Measurements from ENCODE around the gene FFAR3. TPM values are rescaled to one million over a fixed set of nuclear protein-coding genes. Genes with fewer than 3 reads are reported as not detected.
A peak's percentile ranks its signal among the peaks of the same experiment; 100 is the strongest.

FFAR3 gene
- total and polyA plus RNA-seq, 7 experiments from 2014 or later = 0.31 to 0.91 (median 0.72) TPM; not detected in 4

DNA sequence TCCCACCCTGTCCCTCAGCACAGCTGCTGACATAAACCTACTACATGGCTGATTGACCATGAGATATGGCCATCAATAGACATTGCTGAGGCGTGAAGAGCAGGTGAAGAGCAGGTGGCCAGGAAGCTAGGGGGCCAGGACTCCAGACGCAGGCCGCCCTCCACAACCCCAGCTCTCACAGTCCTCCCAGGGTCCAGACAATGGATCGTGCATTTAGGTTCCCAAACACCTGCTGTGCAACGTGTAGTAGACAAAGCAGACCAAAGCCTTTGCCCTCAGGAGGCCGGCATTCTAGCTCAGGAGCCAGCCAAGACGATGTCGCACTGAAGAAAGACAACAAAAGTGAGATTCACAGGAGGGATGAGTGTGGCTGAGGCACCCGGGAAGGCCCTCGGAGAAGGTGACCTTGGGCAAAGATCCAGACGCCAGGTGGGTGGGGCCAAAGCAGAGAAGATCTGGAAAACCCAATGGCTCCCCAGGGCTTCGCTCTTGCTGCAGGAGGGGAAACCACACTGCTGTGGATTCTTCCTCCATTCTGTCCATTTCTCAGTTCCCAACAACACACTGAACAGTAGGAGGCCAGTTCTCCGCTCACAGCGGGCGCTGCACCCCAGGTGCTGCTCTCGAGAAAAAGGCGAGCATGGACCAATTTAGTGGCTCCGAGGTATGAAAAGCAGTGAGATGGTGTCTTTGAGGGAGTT is 9.2 kb upstream of the FFAR3 start:
- Mint-ChIP-seq H3K4me1 (peaks cover 22 to 44% (median 31%) of the 10 kb centered on the region in 7 donors), H3K9me3 (peaks cover 0 to 3% (median 0%) of the 10 kb centered on the region in 11 donors), H3K4me3 (no peak overlapping the region), H3K27me3 (peaks cover 0 to 7% (median 4%) of the 10 kb centered on the region in 5 donors), H3K36me3 (no peaks in the 10 kb centered on the region), H3K27ac (peak overlapping the region in 1 of 9 donors; percentile 68)
- ChIA-PET CTCF (interaction anchor here (2.0 kb wide), 1 partner anchor 146 kb away, joined by 4 read pairs; no protein-coding TSS in a partner anchor), POLR2A (no interaction called here)
- Histone ChIP-seq H3K27me3 (ENCODE audit: control insufficient read depth in 2 of 2, insufficient read depth in 2 of 2, low read length in 2 of 2) (no peaks in the 10 kb centered on the region), H3K4me3 (ENCODE audit: low read length) (no peak overlapping the region), H3K27ac (ENCODE audit: low read depth, low read length) (no peak overlapping the region), H3K36me3 (ENCODE audit: control insufficient read depth in 2 of 3, insufficient read depth in 3 of 3, low read length in 3 of 3) (no peaks in the 10 kb centered on the region), H3K4me1 (ENCODE audit: control insufficient read depth in 2 of 2, insufficient read depth in 2 of 2, low read length in 2 of 2) (peaks cover 18 to 27% of the 10 kb centered on the region in 2 donors), H3K9me3 (ENCODE audit: control insufficient read depth in 2 of 3, low read length in 3 of 3) (no peaks in the 10 kb centered on the region)
- no peak for ATAC-seq
- DNase-seq = peak in 1 of 9 donors; percentile 4
- intact Hi-C loops (cut with micrococcal nuclease) = loop anchor here in 1 of 2 donors (10.0 kb wide), 1 partner anchor 204 kb away; the partner anchor contains the start of gene FXYD7

DNA sequence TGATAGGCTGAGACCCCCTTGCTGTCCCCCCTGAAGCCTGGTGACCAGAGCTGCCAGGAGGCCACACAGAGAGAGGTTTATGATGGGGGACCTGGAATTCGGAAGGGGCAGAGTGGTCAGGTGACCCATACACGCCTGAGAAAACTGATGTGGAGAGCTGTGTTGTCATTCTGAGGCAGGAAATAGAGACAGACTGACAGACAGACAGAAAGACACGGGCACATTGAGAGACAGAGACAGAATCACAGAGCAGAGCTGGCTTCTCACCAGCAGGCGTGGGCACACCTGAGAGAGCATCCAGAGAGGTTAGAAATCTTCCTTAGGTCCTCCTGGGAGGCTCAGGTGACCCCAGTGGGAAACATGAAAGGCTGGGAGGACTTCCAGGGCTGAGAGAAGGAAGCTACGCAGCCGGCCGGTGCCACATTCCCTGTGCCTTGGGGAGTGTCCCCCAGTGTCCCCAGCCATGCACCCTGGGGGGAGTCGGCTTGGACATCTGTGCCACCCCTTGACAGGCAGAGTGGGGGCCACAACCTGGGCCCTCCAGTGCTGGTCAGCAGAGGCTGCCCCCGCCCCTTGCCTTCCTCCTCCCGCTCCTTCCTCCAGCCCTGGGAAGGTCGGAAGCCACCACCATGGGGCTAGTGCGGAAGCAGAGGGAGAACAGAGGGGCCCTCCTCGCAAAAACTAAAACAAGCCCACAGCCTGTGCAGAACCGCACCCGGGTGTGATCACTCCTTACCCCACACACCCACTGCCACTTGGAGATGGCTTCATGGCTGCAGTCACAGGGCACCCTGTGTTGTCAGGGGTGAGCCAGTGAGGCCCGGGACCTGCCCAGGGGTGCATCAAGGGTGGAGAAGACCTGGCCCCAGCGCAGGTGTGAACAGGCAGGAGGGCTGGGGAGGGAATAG is 8.4 kb upstream of the FFAR3 start:
- Histone ChIP-seq H3K4me3 (ENCODE audit: low read length) (no peak overlapping the region), H3K9me3 (ENCODE audit: control insufficient read depth in 2 of 3, low read length in 3 of 3) (no peaks in the 10 kb centered on the region), H3K27ac (ENCODE audit: low read depth, low read length) (no peak overlapping the region), H3K4me1 (ENCODE audit: control insufficient read depth in 2 of 2, insufficient read depth in 2 of 2, low read length in 2 of 2) (peaks cover 18 to 27% of the 10 kb centered on the region in 2 donors), H3K36me3 (ENCODE audit: control insufficient read depth in 2 of 3, insufficient read depth in 3 of 3, low read length in 3 of 3) (no peaks in the 10 kb centered on the region), H3K27me3 (ENCODE audit: control insufficient read depth in 2 of 2, insufficient read depth in 2 of 2, low read length in 2 of 2) (no peaks in the 10 kb centered on the region)
- H3K4me3 Mint-ChIP-seq = no peak overlapping the region
- no peaks in the 10 kb centered on the region for H3K36me3 Mint-ChIP-seq
- ATAC-seq = no peak
- peaks cover 0 to 7% (median 4%) of the 10 kb centered on the region in 5 donors for H3K27me3 Mint-ChIP-seq
- H3K9me3 Mint-ChIP-seq = peaks cover 0 to 3% (median 0%) of the 10 kb centered on the region in 11 donors
- ChIA-PET POLR2A (no interaction called here), CTCF (interaction anchor here (1.4 kb wide), 1 partner anchor 113 kb away, joined by 3 read pairs; no protein-coding TSS in a partner anchor)
- peak in 1 of 9 donors; percentile 4 for DNase-seq
- intact Hi-C loops (cut with micrococcal nuclease) = loop anchor here in 1 of 2 donors (10.0 kb wide), 1 partner anchor 205 kb away; the partner anchor contains the start of gene FXYD7
- peaks cover 22 to 44% (median 31%) of the 10 kb centered on the region in 7 donors for H3K4me1 Mint-ChIP-seq
- H3K27ac Mint-ChIP-seq = peak overlapping the region in 1 of 9 donors; percentile 68

DNA sequence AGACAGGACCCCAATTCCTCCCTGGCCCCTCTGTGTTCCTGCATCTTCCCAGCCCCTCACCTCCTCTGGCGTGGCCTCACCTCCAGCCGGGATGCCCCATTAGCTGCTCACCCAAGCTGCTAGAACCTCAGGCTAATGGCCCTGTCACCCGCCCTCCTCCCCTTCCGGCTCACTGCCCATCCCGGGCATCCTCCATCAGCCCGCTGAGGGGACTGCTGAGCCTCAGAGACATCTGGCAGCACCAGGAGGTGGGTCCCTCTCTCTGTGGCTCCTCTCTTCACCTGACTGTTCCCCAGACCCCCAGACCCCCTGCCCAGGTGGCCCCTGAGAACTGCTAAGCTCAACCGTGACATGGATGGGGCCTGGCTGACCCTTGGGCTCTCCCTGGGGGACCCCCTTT is 7.7 kb upstream of the FFAR3 start:
- Histone ChIP-seq H3K27me3 (ENCODE audit: control insufficient read depth in 2 of 2, insufficient read depth in 2 of 2, low read length in 2 of 2) (no peaks in the 10 kb centered on the region), H3K4me3 (ENCODE audit: low read length) (no peak overlapping the region), H3K4me1 (ENCODE audit: control insufficient read depth in 2 of 2, insufficient read depth in 2 of 2, low read length in 2 of 2) (peaks cover 18 to 27% of the 10 kb centered on the region in 2 donors), H3K9me3 (ENCODE audit: control insufficient read depth in 2 of 3, low read length in 3 of 3) (no peaks in the 10 kb centered on the region), H3K27ac (ENCODE audit: low read depth, low read length) (no peak overlapping the region), H3K36me3 (ENCODE audit: control insufficient read depth in 2 of 3, insufficient read depth in 3 of 3, low read length in 3 of 3) (no peaks in the 10 kb centered on the region)
- ChIA-PET POLR2A (interaction anchor here (0.6 kb wide), 1 partner anchor 69 kb away, joined by 3 read pairs; no protein-coding TSS in a partner anchor), CTCF (interaction anchor here (0.7 to 1.4 kb wide), 2 partner anchors 112 to 144 kb away, joined by 3 read pairs; no protein-coding TSS in a partner anchor)
- Mint-ChIP-seq H3K4me3 (no peak overlapping the region), H3K4me1 (peaks cover 22 to 42% (median 30%) of the 10 kb centered on the region in 7 donors), H3K27me3 (peaks cover 0 to 7% (median 0%) of the 10 kb centered on the region in 5 donors), H3K9me3 (peaks cover 0 to 3% (median 0%) of the 10 kb centered on the region in 11 donors), H3K27ac (peak overlapping the region in 1 of 9 donors; percentile 39), H3K36me3 (no peaks in the 10 kb centered on the region)
- intact Hi-C loops (cut with micrococcal nuclease) = no loop called here
- DNase-seq = no peak
- no peak for ATAC-seq

DNA sequence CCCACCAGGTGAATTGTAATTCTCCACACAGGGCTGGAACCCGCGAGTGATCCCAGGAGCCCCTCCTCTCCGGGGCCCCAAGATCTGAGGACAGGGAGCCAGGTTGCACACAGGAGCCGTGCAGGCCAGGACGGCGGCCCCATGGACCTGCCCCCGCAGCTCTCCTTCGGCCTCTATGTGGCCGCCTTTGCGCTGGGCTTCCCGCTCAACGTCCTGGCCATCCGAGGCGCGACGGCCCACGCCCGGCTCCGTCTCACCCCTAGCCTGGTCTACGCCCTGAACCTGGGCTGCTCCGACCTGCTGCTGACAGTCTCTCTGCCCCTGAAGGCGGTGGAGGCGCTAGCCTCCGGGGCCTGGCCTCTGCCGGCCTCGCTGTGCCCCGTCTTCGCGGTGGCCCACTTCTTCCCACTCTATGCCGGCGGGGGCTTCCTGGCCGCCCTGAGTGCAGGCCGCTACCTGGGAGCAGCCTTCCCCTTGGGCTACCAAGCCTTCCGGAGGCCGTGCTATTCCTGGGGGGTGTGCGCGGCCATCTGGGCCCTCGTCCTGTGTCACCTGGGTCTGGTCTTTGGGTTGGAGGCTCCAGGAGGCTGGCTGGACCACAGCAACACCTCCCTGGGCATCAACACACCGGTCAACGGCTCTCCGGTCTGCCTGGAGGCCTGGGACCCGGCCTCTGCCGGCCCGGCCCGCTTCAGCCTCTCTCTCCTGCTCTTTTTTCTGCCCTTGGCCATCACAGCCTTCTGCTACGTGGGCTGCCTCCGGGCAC is 6.7 kb upstream of the FFAR3 start:
- DNase-seq (no peak), ATAC-seq (no peak)
- ChIA-PET CTCF (interaction anchor here (0.7 to 3.6 kb wide), 4 partner anchors 111 to 143 kb away, joined by 3 to 37 read pairs (median 9); no protein-coding TSS in a partner anchor), POLR2A (interaction anchor here (0.6 kb wide), 1 partner anchor 70 kb away, joined by 3 read pairs; no protein-coding TSS in a partner anchor)
- no peak overlapping the region for H3K4me3 ChIP-seq (ENCODE audit: low read length)
- Mint-ChIP-seq H3K36me3 (no peaks in the 10 kb centered on the region), H3K4me1 (peaks cover 16 to 32% (median 20%) of the 10 kb centered on the region in 7 donors), H3K27me3 (peaks cover 0 to 6% (median 0%) of the 10 kb centered on the region in 5 donors), H3K9me3 (peaks cover 0 to 2% (median 0%) of the 10 kb centered on the region in 11 donors), H3K4me3 (no peak overlapping the region), H3K27ac (no peak overlapping the region)
- no peaks in the 10 kb centered on the region for H3K27me3 ChIP-seq (ENCODE audit: control insufficient read depth in 2 of 2, insufficient read depth in 2 of 2, low read length in 2 of 2)
- peaks cover 14 to 19% of the 10 kb centered on the region in 2 donors for H3K4me1 ChIP-seq (ENCODE audit: control insufficient read depth in 2 of 2, insufficient read depth in 2 of 2, low read length in 2 of 2)
- no peak overlapping the region for H3K27ac ChIP-seq (ENCODE audit: low read depth, low read length)
- intact Hi-C loops (cut with micrococcal nuclease) = loop anchor here (1.0 to 2.0 kb wide), 4 partner anchors 115 to 365 kb away; no protein-coding TSS in a partner anchor
- no peaks in the 10 kb centered on the region for H3K9me3 ChIP-seq (ENCODE audit: control insufficient read depth in 2 of 3, low read length in 3 of 3)
- no peaks in the 10 kb centered on the region for H3K36me3 ChIP-seq (ENCODE audit: control insufficient read depth in 2 of 3, insufficient read depth in 3 of 3, low read length in 3 of 3)

DNA sequence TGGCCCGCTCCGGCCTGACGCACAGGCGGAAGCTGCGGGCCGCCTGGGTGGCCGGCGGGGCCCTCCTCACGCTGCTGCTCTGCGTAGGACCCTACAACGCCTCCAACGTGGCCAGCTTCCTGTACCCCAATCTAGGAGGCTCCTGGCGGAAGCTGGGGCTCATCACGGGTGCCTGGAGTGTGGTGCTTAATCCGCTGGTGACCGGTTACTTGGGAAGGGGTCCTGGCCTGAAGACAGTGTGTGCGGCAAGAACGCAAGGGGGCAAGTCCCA is 6.1 kb upstream of the FFAR3 start:
- peaks cover 10 to 27% (median 15%) of the 10 kb centered on the region in 7 donors for H3K4me1 Mint-ChIP-seq
- H3K9me3 Mint-ChIP-seq = no peaks in the 10 kb centered on the region
- H3K36me3 Mint-ChIP-seq = no peaks in the 10 kb centered on the region
- Histone ChIP-seq H3K9me3 (ENCODE audit: control insufficient read depth in 2 of 3, low read length in 3 of 3) (no peaks in the 10 kb centered on the region), H3K4me3 (ENCODE audit: low read length) (no peak overlapping the region), H3K27me3 (ENCODE audit: control insufficient read depth in 2 of 2, insufficient read depth in 2 of 2, low read length in 2 of 2) (no peaks in the 10 kb centered on the region), H3K27ac (ENCODE audit: low read depth, low read length) (no peak overlapping the region), H3K4me1 (ENCODE audit: control insufficient read depth in 2 of 2, insufficient read depth in 2 of 2, low read length in 2 of 2) (peaks cover 9 to 14% of the 10 kb centered on the region in 2 donors), H3K36me3 (ENCODE audit: control insufficient read depth in 2 of 3, insufficient read depth in 3 of 3, low read length in 3 of 3) (no peaks in the 10 kb centered on the region)
- no peak overlapping the region for H3K4me3 Mint-ChIP-seq
- intact Hi-C loops (cut with micrococcal nuclease) = loop anchor here (1.0 to 2.0 kb wide), 4 partner anchors 116 to 365 kb away; no protein-coding TSS in a partner anchor
- POLR2A ChIA-PET = no interaction called here
- peaks cover 0 to 1% (median 0%) of the 10 kb centered on the region in 5 donors for H3K27me3 Mint-ChIP-seq
- CTCF ChIA-PET = interaction anchor here (0.6 to 3.6 kb wide), 7 partner anchors 19 to 143 kb away, joined by 3 to 37 read pairs (median 4); no protein-coding TSS in a partner anchor
- ATAC-seq (no peak), DNase-seq (no peak)
- no peak overlapping the region for H3K27ac Mint-ChIP-seq
